NCI-H187 treated with DMSO at 0.1 percent for 48 hours (cell line): Measurements from ENCODE around the gene COA3.
"Not testable (repeated sequence)": the region's sequence is repeated elsewhere in the genome, so short reads cannot be mapped to it uniquely, and the experiment has no call there.

Experiments
- DNase-seq: peaks from one replicate; lab custom pipeline; 2025; lab: John Stamatoyannopoulos, UW

The COA3 gene

GRCh38 chr17:42781639-42782165 is 16.8 kb downstream of the COA3 start:
- DNase-seq: no peak

GRCh38 chr17:42780851-42781638 is 17.5 kb downstream of the COA3 start:
- DNase-seq: no peak

GRCh38 chr17:42779936-42780850 is 18.3 kb downstream of the COA3 start, which contains the start of gene WNK4:
Gene WNK4 (plus strand): TSS chr17:42780610. CDS start chr17:42780699, 89 bp downstream.
- no peak for DNase-seq

GRCh38 chr17:42779304-42779935 is 19.1 kb downstream of the COA3 start:
- DNase-seq: no peak

GRCh38 chr17:42778570-42778969 is 19.9 kb downstream of the COA3 start:
- no peak for DNase-seq

GRCh38 chr17:42775534-42776098 is 22.9 kb downstream of the COA3 start:
- no peak for DNase-seq

GRCh38 chr17:42774066-42774745 is 24.3 kb downstream of the COA3 start:
- DNase-seq: no peak

- DNase-seq: peak; percentile 4
Measured at GRCh38 chr17:42773290-42774035, 25.0 kb downstream of the COA3 start, which contains the start of gene VPS25. Gene VPS25 (plus strand): TSS chr17:42773449. CDS start chr17:42773476, 27 bp downstream.

- DNase-seq: no peak
Measured at GRCh38 chr17:42772945-42773289, 25.6 kb downstream of the COA3 start.

- not testable (repeated sequence) for DNase-seq
Measured at GRCh38 chr17:42769964-42770363, 28.5 kb downstream of the COA3 start.

GRCh38 chr17:42768006-42768405 is 30.5 kb downstream of the COA3 start:
- not testable (repeated sequence) for DNase-seq

- no peak for DNase-seq
Measured at GRCh38 chr17:42767512-42767911, 31.0 kb downstream of the COA3 start.

GRCh38 chr17:42766124-42766523 is 32.4 kb downstream of the COA3 start:
- DNase-seq: no peak

- DNase-seq: no peak
Measured at GRCh38 chr17:42761638-42762037, 36.9 kb downstream of the COA3 start.

- DNase-seq: no peak
Measured at GRCh38 chr17:42760652-42761581, 37.6 kb downstream of the COA3 start, which contains the start of gene RAMP2. Gene RAMP2 (plus strand): TSS chr17:42761227. CDS start chr17:42761262, 35 bp downstream.

- DNase-seq: no peak
Measured at GRCh38 chr17:42759982-42760651, 38.4 kb downstream of the COA3 start.

GRCh38 chr17:42754782-42755181 is 43.7 kb downstream of the COA3 start:
- no peak for DNase-seq

GRCh38 chr17:42751628-42752027 is 46.9 kb downstream of the COA3 start:
- no peak for DNase-seq
